Testis (tissue), 2 donors: ENCODE data around the gene TMEM150B.

Source experiments
- CTCF ChIP-seq, 3 experiments: fragments of 450-650 bp in 2 of 3; fragments of 200-600 bp in 1 of 3; sonication (generic) in 1 of 3; IDR thresholded peaks; one replicate each; pipeline ENCODE4 v1.5.1; 2016 to 2019; ENCODE audit warnings: antibody characterized with exemption in 3 of 3, mild to moderate bottlenecking in 2 of 3, moderate library complexity in 1 of 3
- POLR2A ChIP-seq: fragments of 450-650 bp; IDR thresholded peaks from one replicate; pipeline ENCODE4 v1.6.1; 2017; ENCODE audit warnings: antibody characterized with exemption, mild to moderate bottlenecking, moderate library complexity

- TF ChIP-seq CTCF (IDR thresholded peaks at IDR 0.05) = no peak
- TF ChIP-seq POLR2A = no peak
Measured at GRCh38 chr19:55311797-55312196, 13.3 kb downstream of the TMEM150B start.
